Astrocyte (in vitro differentiated cells and primary cell): ENCODE data around the gene MLLT1. TPM values are rescaled to one million over a fixed set of nuclear protein-coding genes. Genes with fewer than 3 reads are reported as not detected.

Source experiments
- DNase-seq: peaks from one replicate; pipeline ENCODE4 v3.0.0-alpha.2; 2010; ENCODE audit warnings: low read depth
- FAIRE-seq: peaks from 2 replicates; lab custom pipeline; 2011; peaks lifted over from hg19 to GRCh38; lab: Jason Lieb, UNC
- H2AFZ ChIP-seq: 2 replicates; pipeline ENCODE4 v1.6.0; 2012; ENCODE audit warnings: low read depth, low read length, inconsistent platforms
- H3K27ac ChIP-seq: 2 replicates; pipeline ENCODE4 v1.5.1; 2011; ENCODE audit warnings: low read depth, low read length, inconsistent platforms
- H3K27me3 ChIP-seq: 2 replicates; pipeline ENCODE4 v1.6.0; 2011; ENCODE audit warnings: low read length, inconsistent platforms; ENCODE audit not compliant: insufficient read depth
- H3K36me3 ChIP-seq: 2 replicates; pipeline ENCODE4 v1.5.1; 2011; ENCODE audit warnings: low read length, inconsistent platforms; ENCODE audit not compliant: insufficient read depth
- H3K4me1 ChIP-seq: 2 replicates; pipeline ENCODE4 v1.5.1; 2011; ENCODE audit warnings: low read length, inconsistent platforms; ENCODE audit not compliant: insufficient read depth
- H3K4me2 ChIP-seq: 2 replicates; pipeline ENCODE4 v1.6.0; 2012; ENCODE audit warnings: low read length, inconsistent platforms
- H3K4me3 ChIP-seq: 2 replicates; pipeline ENCODE4 v1.5.1; 2011; ENCODE audit warnings: low read depth, mild to moderate bottlenecking, low read length, inconsistent platforms; ENCODE audit not compliant: insufficient read depth
- H3K79me2 ChIP-seq: 2 replicates; pipeline ENCODE4 v1.6.0; 2012; ENCODE audit warnings: mild to moderate bottlenecking, low read length, inconsistent platforms; ENCODE audit not compliant: insufficient read depth
- H3K9ac ChIP-seq: 2 replicates; pipeline ENCODE4 v1.6.0; 2012; ENCODE audit warnings: mild to moderate bottlenecking, low read length, inconsistent platforms
- H3K9me3 ChIP-seq: 2 replicates; pipeline ENCODE4 v1.5.1; 2012; ENCODE audit warnings: low read depth, mild to moderate bottlenecking, low read length, inconsistent platforms; ENCODE audit not compliant: insufficient read depth
- H4K20me1 ChIP-seq: 2 replicates; pipeline ENCODE4 v1.6.0; 2012; ENCODE audit warnings: low read length, inconsistent platforms; ENCODE audit not compliant: insufficient read depth
- H3K27ac Mint-ChIP-seq: one replicate; pipeline ENCODE4 v1.8.0; 2021; ENCODE audit warnings: mild to moderate bottlenecking, mixed read lengths; ENCODE audit not compliant: unreplicated experiment
- H3K27me3 Mint-ChIP-seq: one replicate; pipeline ENCODE4 v1.8.0; 2021; ENCODE audit warnings: low read depth, mixed read lengths; ENCODE audit not compliant: unreplicated experiment
- H3K36me3 Mint-ChIP-seq: one replicate; pipeline ENCODE4 v1.8.0; 2021; ENCODE audit warnings: low read depth, mixed read lengths; ENCODE audit not compliant: unreplicated experiment
- H3K4me1 Mint-ChIP-seq: one replicate; pipeline ENCODE4 v1.8.0; 2021; ENCODE audit warnings: low read depth, mixed read lengths; ENCODE audit not compliant: unreplicated experiment
- H3K4me3 Mint-ChIP-seq: one replicate; pipeline ENCODE4 v1.8.0; 2021; ENCODE audit warnings: mild to moderate bottlenecking, moderate library complexity, mixed read lengths; ENCODE audit not compliant: unreplicated experiment
- H3K9me3 Mint-ChIP-seq: one replicate; pipeline ENCODE4 v1.8.0; 2021; ENCODE audit warnings: mild to moderate bottlenecking, mixed read lengths; ENCODE audit not compliant: unreplicated experiment
- CTCF ChIP-seq: IDR thresholded peaks from 2 replicates; pipeline ENCODE4 v1.5.1; 2011; ENCODE audit warnings: low read depth, mild to moderate bottlenecking, inconsistent platforms, low read length, moderate library complexity; ENCODE audit not compliant: insufficient read depth
- EZH2 ChIP-seq: IDR thresholded peaks from 2 replicates; pipeline ENCODE4 v1.6.1; 2012; ENCODE audit warnings: mild to moderate bottlenecking, low read length, inconsistent platforms; ENCODE audit not compliant: insufficient read depth
- total RNA-seq: library from RNA; stranded (reverse); gene quantifications from 2 replicates; pipeline ENCODE4 v1.2.1, GENCODE V29; 2021

Gene MLLT1
- total RNA-seq, 1 donor from 2014 or later = 46.0 TPM

- Histone ChIP-seq H3K9me3 (no peaks in the 10 kb centered on the region), H2AFZ (no peak overlapping the region), H3K27ac (no peak overlapping the region), H3K9ac (no peak overlapping the region), H3K4me3 (no peak overlapping the region), H3K79me2 (peaks cover 45% of the 10 kb centered on the region), H3K36me3 (no peaks in the 10 kb centered on the region), H3K27me3 (no peaks in the 10 kb centered on the region), H3K4me2 (no peak overlapping the region), H4K20me1 (peaks cover 68% of the 10 kb centered on the region), H3K4me1 (peaks cover 23% of the 10 kb centered on the region)
- Mint-ChIP-seq H3K9me3 (no peaks in the 10 kb centered on the region), H3K27me3 (no peaks in the 10 kb centered on the region), H3K36me3 (peaks cover 7% of the 10 kb centered on the region), H3K4me1 (peaks cover 3% of the 10 kb centered on the region), H3K27ac (no peak overlapping the region), H3K4me3 (no peak overlapping the region)
- no peak for TF ChIP-seq EZH2
- TF ChIP-seq CTCF = no peak
- DNase-seq = no peak
- FAIRE-seq = no peak
Observed at GRCh38 chr19:6221878-6222746, 57.7 kb downstream of the MLLT1 start.

- Mint-ChIP-seq H3K27ac (no peak overlapping the region), H3K4me1 (peaks cover 7% of the 10 kb centered on the region), H3K27me3 (no peaks in the 10 kb centered on the region), H3K36me3 (peaks cover 4% of the 10 kb centered on the region), H3K4me3 (no peak overlapping the region), H3K9me3 (no peaks in the 10 kb centered on the region)
- no peaks in the 10 kb centered on the region for H3K36me3 ChIP-seq
- H3K9me3 ChIP-seq = no peaks in the 10 kb centered on the region
- no peaks in the 10 kb centered on the region for H3K27me3 ChIP-seq
- DNase-seq (no peak), FAIRE-seq (no peak)
- peaks cover 39% of the 10 kb centered on the region for H3K79me2 ChIP-seq
- H4K20me1 ChIP-seq = peaks cover 62% of the 10 kb centered on the region
- no peak overlapping the region for H3K27ac ChIP-seq
- H3K4me2 ChIP-seq = no peak overlapping the region
- H3K4me3 ChIP-seq = no peak overlapping the region
- H2AFZ ChIP-seq = no peak overlapping the region
- H3K9ac ChIP-seq = no peak overlapping the region
- H3K4me1 ChIP-seq = peaks cover 29% of the 10 kb centered on the region
- no peak for TF ChIP-seq EZH2
- TF ChIP-seq CTCF = no peak
Observed at GRCh38 chr19:6221220-6221877, 58.4 kb downstream of the MLLT1 start.
